HepG2 (cell line): ENCODE measurements around the gene SOX4. TPM values are rescaled to one million over a fixed set of nuclear protein-coding genes. Genes with fewer than 3 reads are reported as not detected.

ENCODE experiments used
- AFF4 ChIP-seq: sonication (generic); formaldehyde crosslinking; IDR thresholded peaks from 2 replicates; pipeline ENCODE4 v1.4.0; 2020; ENCODE audit warnings: missing genetic modification reagents
- ATF3 ChIP-seq: sonication (generic); formaldehyde crosslinking; IDR thresholded peaks from 2 replicates; pipeline ENCODE4 v1.4.0; 2020; ENCODE audit warnings: missing genetic modification reagents
- CBX2 ChIP-seq, 2 experiments: fragments of 200-600 bp in 1 of 2; sonication (generic); formaldehyde crosslinking in 1 of 2; IDR thresholded peaks; 2 replicates each; pipeline versions ENCODE4 v1.7.0 to v1.8.1; 2018 to 2022; ENCODE audit warnings: low read depth in 2 of 2, low read length in 1 of 2, mild to moderate bottlenecking in 1 of 2, missing genetic modification reagents in 1 of 2
- CTCF ChIP-seq: sonication (generic); formaldehyde crosslinking; IDR thresholded peaks from 2 replicates; pipeline ENCODE4 v1.5.0; 2020; ENCODE audit warnings: mild to moderate bottlenecking, missing genetic modification reagents, moderate library complexity
- FOXO4 ChIP-seq: sonication (generic); formaldehyde crosslinking; conservative IDR thresholded peaks from 2 replicates; pipeline ENCODE4 v1.8.1; 2023; ENCODE audit warnings: missing genetic modification reagents
- GATA4 ChIP-seq: sonication (generic); IDR thresholded peaks from 2 replicates; pipeline ENCODE4 v1.6.1; 2016; ENCODE audit warnings: antibody characterized with exemption, low read depth, borderline replicate concordance
- HIVEP1 ChIP-seq: sonication (generic); formaldehyde crosslinking; IDR thresholded peaks from 2 replicates; pipeline ENCODE4 v1.4.0; 2020; ENCODE audit warnings: mild to moderate bottlenecking, missing genetic modification reagents
- HOXA7 ChIP-seq: sonication (generic); formaldehyde crosslinking; IDR thresholded peaks from 2 replicates; pipeline ENCODE4 v1.8.1; 2022; ENCODE audit warnings: mild to moderate bottlenecking, missing genetic modification reagents, moderate library complexity
- RBAK ChIP-seq: sonication (generic); formaldehyde crosslinking; IDR thresholded peaks from 2 replicates; pipeline ENCODE4 v1.5.1; 2020; ENCODE audit warnings: mild to moderate bottlenecking, missing genetic modification reagents
- SMAD9 ChIP-seq: sonication (generic); formaldehyde crosslinking; IDR thresholded peaks from 2 replicates; pipeline ENCODE4 v1.5.1; 2020; ENCODE audit warnings: mild to moderate bottlenecking, missing genetic modification reagents
- TFDP1 ChIP-seq: IDR thresholded peaks from 2 replicates; pipeline ENCODE4 v1.6.1; 2016; ENCODE audit warnings: missing compliant biosample characterization, missing genetic modification reagents, borderline replicate concordance
- UBTF ChIP-seq: sonication (generic); formaldehyde crosslinking; IDR thresholded peaks from 2 replicates; pipeline ENCODE4 v1.4.0; 2020; ENCODE audit warnings: mild to moderate bottlenecking, missing genetic modification reagents
- ZMAT3 ChIP-seq: sonication (generic); formaldehyde crosslinking; conservative IDR thresholded peaks from 2 replicates; pipeline ENCODE4 v1.7.0; 2021; ENCODE audit warnings: missing genetic modification reagents
- ZNF383 ChIP-seq: sonication (generic); formaldehyde crosslinking; IDR thresholded peaks from 2 replicates; pipeline ENCODE4 v1.4.0; 2020; ENCODE audit warnings: missing genetic modification reagents, mild to moderate bottlenecking, borderline replicate concordance
- ZNF747 ChIP-seq: sonication (generic); formaldehyde crosslinking; IDR thresholded peaks from 2 replicates; pipeline ENCODE4 v1.8.1; 2023; ENCODE audit warnings: missing genetic modification reagents, mild to moderate bottlenecking, borderline replicate concordance
- ZNF891 ChIP-seq: sonication (generic); formaldehyde crosslinking; IDR thresholded peaks from 2 replicates; pipeline ENCODE4 v1.5.0; 2020; ENCODE audit warnings: mild to moderate bottlenecking, missing genetic modification reagents
- polyA plus RNA-seq, 8 experiments: library from polyadenylated mRNA; depleted of rRNA in 3 of 8; stranded (reverse) in 7 of 8; unstranded in 1 of 8; fragments of >200 nt; fragmentation: Illumina TruSeq in 4 of 8; extraction: Trizol in 4 of 8; gene quantifications; 2 replicates each; pipeline versions ENCODE4 v1.2.1 to v1.2.3, GENCODE V29; 2011 to 2016; ENCODE audit warnings: low read depth in 4 of 8, missing spikeins in 1 of 8, mixed read lengths in 1 of 8; ENCODE audit not compliant: insufficient read depth in 1 of 8
- total RNA-seq, 5 experiments: library from RNA; depleted of rRNA; stranded (reverse); fragments of >200 nt; fragmentation: Illumina TruSeq; extraction: Trizol; gene quantifications; 2 replicates each; pipeline ENCODE4 v1.2.3, GENCODE V29; 2016; ENCODE audit warnings: low read depth in 1 of 5

SOX4 gene
- total and polyA plus RNA-seq, 2 of the 13 experiments (the other 11 are each of a cell fraction or from before 2014, with no cell fraction given) = 2.6 to 3.4 TPM

GRCh38 chr6:21595285-21596144 lies 2.0 kb downstream of the SOX4 start (continued):
- TF ChIP-seq AFF4 (no peak), SMAD9 (no peak), UBTF (0 out of 2 replicates have a peak, but pooled peaks have one; percentile 18), GATA4 (no peak), ZNF891 (CRISPR knock-in tag) (no peak), ATF3 (CRISPR knock-in tag) (no peak), TFDP1 (CRISPR knock-in tag) (0 out of 2 replicates have a peak, but pooled peaks have one; percentile 18), RBAK (CRISPR knock-in tag) (no peak), FOXO4 (CRISPR knock-in tag) (no peak), HOXA7 (CRISPR knock-in tag) (no peak), ZNF747 (CRISPR knock-in tag) (0 out of 2 replicates have a peak, but pooled peaks have one; percentile 35), HIVEP1 (CRISPR knock-in tag) (0 out of 2 replicates have a peak, but pooled peaks have one; percentile 29), ZNF383 (CRISPR knock-in tag) (no peak), CBX2 (IDR thresholded peaks at IDR 0.05; ENCODE audit: low read depth, low read length) (peak; percentile 89; the same call in 1 of the 2 replicates), CBX2 (CRISPR knock-in tag; IDR thresholded peaks at IDR 0.05; ENCODE audit: low read depth) (no peak), ZMAT3 (no peak), CTCF (0 out of 2 replicates have a peak, but pooled peaks have one; percentile 11)
